GM06990 (cell line): ENCODE measurements around the gene BCO1.
"Not testable (repeated sequence)": the region's sequence is repeated elsewhere in the genome, so short reads cannot be mapped to it uniquely, and the experiment has no call there.

ENCODE experiments used
- DNase-seq: peaks from one replicate; pipeline ENCODE4 v3.0.0-alpha.2; 2011; ENCODE audit not compliant: insufficient read length; ENCODE audit errors: extremely low read depth
- H3K27me3 ChIP-seq: replicated peaks from 2 replicates; pipeline ENCODE4 v1.6.0; 2011; ENCODE audit warnings: low read length; ENCODE audit not compliant: control insufficient read depth, insufficient read depth
- H3K36me3 ChIP-seq: 2 replicates; pipeline ENCODE4 v1.5.1; 2011; ENCODE audit warnings: low read length; ENCODE audit not compliant: control insufficient read depth, insufficient read depth
- H3K4me3 ChIP-seq: replicated peaks from 2 replicates; pipeline ENCODE4 v1.5.1; 2011; ENCODE audit warnings: low read depth, mild to moderate bottlenecking, control low read depth, low read length
- TF ChIP-seq, protein P1 (sequence below): IDR thresholded peaks from 2 replicates; pipeline ENCODE4 v1.5.1; 2011; ENCODE audit warnings: low read length, control low read depth, mild to moderate bottlenecking, inconsistent platforms; ENCODE audit not compliant: insufficient read depth, poor library complexity, severe bottlenecking

Gene BCO1

DNA sequence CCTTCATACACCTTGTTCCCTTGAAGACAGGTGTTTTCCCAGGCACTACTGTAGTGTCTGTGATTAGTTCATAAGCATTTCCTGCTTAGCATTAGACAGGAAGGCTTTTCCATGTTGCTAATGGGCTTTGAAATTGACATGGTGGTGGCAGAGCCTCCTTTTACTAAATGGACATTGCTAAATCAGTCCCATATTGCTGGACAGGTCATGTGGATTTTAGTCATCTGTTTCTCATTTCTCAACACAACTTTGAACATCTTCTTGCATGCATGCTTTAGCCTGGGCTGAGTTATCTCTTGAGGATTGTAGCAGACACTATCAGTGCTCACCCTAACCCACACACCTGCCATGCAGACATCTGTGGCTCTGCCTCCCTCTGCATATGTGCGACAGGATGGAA, 13.7 kb upstream of the BCO1 start:
- Histone ChIP-seq H3K27me3 (peaks cover 3% of the 10 kb centered on the region), H3K36me3 (no peaks in the 10 kb centered on the region), H3K4me3 (no peak overlapping the region)
- TF ChIP-seq, protein P1, sequence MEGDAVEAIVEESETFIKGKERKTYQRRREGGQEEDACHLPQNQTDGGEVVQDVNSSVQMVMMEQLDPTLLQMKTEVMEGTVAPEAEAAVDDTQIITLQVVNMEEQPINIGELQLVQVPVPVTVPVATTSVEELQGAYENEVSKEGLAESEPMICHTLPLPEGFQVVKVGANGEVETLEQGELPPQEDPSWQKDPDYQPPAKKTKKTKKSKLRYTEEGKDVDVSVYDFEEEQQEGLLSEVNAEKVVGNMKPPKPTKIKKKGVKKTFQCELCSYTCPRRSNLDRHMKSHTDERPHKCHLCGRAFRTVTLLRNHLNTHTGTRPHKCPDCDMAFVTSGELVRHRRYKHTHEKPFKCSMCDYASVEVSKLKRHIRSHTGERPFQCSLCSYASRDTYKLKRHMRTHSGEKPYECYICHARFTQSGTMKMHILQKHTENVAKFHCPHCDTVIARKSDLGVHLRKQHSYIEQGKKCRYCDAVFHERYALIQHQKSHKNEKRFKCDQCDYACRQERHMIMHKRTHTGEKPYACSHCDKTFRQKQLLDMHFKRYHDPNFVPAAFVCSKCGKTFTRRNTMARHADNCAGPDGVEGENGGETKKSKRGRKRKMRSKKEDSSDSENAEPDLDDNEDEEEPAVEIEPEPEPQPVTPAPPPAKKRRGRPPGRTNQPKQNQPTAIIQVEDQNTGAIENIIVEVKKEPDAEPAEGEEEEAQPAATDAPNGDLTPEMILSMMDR: no peak
- DNase-seq: no peak

DNA sequence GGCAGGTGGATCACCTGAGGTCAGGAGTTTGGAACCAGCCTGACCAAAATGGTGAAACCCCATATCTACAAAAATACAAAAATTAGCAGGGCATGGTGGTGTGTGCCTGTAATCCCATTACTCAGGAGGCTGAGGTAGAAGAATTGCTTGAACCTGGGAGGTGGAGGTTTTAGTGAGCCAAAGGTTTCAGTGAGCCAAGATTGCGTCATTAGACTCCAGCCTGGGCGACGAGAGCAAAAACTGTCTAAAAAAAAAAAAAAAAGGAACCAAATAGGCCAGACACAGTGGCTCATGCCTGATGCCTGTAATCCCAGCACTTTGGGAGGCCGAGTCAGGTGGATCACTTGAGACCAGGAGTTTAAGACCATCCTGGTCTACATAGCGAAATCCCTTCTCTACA, 12.8 kb upstream of the BCO1 start:
- DNase-seq, H3K4me3 ChIP-seq, H3K36me3 ChIP-seq, H3K27me3 ChIP-seq: not testable (repeated sequence)

DNA sequence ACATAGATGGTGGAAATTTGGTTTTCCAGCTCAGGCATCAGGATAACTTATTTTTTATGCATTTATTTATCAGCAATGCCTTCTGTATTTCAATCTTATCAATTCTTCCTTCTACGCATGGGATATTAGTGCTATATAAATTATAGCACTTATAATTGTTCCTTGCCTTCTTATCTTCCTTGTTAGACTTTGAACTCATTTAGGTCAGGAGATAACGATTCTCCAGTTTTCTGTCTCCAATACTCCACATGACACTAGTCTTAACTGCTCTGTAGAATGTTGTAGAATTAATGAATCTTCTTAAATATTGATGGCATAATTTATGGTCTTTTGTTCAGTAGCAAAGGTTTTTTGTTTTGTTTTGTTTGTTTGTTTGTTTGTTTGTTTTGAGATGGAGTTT, 10.7 kb upstream of the BCO1 start:
- no peak for DNase-seq
- TF ChIP-seq, protein P1: no peak
- no peaks in the 10 kb centered on the region for H3K36me3 ChIP-seq
- no peak overlapping the region for H3K4me3 ChIP-seq
- peaks cover 3% of the 10 kb centered on the region for H3K27me3 ChIP-seq

DNA sequence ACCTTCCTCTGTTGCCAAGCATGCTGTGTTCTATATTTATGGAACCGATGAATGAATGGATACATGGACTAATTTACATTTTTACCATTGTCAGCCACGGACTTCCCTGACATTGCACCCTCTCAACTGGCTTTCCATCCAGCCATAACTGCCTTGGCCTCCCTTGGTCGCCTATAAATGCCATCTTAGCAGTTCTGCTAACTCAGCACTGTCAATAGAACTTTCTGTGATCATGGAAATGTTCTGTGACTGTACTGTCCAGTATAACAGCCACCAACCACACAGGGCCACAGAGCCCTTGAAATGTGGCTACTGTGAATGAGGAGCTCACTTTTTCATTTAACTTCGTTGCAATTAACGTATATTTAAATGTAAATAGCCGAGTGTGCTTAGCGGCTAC, 8.7 kb upstream of the BCO1 start:
- no peak for DNase-seq
- TF ChIP-seq, protein P1: no peak
- Histone ChIP-seq H3K36me3 (no peaks in the 10 kb centered on the region), H3K27me3 (peaks cover 3% of the 10 kb centered on the region), H3K4me3 (no peak overlapping the region)

DNA sequence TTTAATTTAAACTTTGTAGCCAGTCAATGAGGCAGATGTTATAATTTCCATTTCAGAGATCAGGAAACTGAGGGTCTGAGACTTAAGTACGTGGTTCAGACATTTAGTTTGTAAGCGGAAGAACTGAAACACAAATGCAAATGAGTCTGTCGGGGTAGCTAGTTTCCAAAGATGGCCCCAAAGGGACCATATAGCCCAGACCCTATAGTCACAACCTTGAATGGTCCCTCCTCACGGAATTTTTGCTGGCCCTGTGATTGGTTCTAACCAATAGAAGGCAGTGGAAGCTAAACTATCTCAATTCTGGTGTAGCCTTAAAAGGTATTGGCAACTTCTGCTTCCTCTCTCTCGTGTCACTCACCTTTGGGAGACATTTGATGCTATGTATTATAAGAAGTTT, 7.5 kb upstream of the BCO1 start:
- H3K27me3 ChIP-seq: peaks cover 3% of the 10 kb centered on the region
- TF ChIP-seq, protein P1: no peak
- no peak for DNase-seq
- no peak overlapping the region for H3K4me3 ChIP-seq
- H3K36me3 ChIP-seq: no peaks in the 10 kb centered on the region

DNA sequence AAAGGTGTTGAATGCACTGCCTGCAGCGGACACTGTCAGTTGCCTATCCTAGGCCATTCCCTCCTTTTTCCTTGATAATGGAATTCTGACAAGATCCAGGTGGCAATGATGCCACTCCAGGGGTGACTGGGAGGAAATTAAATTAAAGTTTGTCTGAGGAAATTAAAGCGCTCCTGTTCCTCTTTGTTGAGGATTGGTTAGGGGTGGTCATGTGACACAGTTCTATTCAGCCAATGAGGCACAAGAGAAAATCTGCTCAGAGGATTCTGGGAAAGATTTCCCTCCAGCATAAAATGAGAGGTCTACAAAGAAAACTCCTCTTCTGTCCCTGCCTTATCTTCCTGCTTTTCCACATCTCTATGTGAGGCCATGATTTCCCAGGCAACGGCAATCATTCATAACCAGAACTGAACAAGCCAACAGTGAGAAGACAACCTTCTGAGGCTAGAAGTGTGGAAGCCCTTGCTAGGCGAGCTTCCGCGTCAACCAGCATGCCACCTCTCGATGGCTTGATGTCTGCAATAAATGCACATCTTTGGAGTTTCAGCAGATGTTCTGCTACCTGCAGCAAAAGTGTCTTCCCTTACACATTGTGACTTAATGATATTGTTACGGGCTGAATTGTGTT, 5.6 kb upstream of the BCO1 start:
- Histone ChIP-seq H3K36me3 (no peaks in the 10 kb centered on the region), H3K27me3 (peaks cover 3% of the 10 kb centered on the region), H3K4me3 (no peak overlapping the region)
- no peak for DNase-seq
- TF ChIP-seq, protein P1: no peak
